Peyer's patch (tissue), 4 donors: ENCODE results near the gene KIAA1210.

Experiments
- CTCF ChIP-seq, 6 experiments: fragments of 450-650 bp in 4 of 6; fragments of 200-600 bp in 2 of 6; sonication (generic) in 1 of 6; IDR thresholded peaks; one replicate each; pipeline ENCODE4 v1.5.1; 2017 to 2019; ENCODE audit warnings: antibody characterized with exemption in 6 of 6, mild to moderate bottlenecking in 3 of 6, moderate library complexity in 1 of 6
- POLR2A ChIP-seq, 2 donors: fragments of 450-650 bp; IDR thresholded peaks; one replicate each; pipeline ENCODE4 v1.5.1; 2017; ENCODE audit warnings: antibody characterized with exemption in 2 of 2, mild to moderate bottlenecking in 2 of 2, moderate library complexity in 2 of 2

GRCh38 chrX:119095936-119096335, 31.7 kb downstream of the KIAA1210 start:
- TF ChIP-seq POLR2A (IDR thresholded peaks at IDR 0.05): no peak
- no peak for TF ChIP-seq CTCF (IDR thresholded peaks at IDR 0.05)
